GM19351 (cell line): Measurements from ENCODE around the gene PLAC9.

ENCODE experiments used
- ATAC-seq: cut with Tn5 transposase; IDR thresholded peaks from one replicate; pipeline ENCODE4 v1.9.1; 2021; ENCODE audit warnings: mild to moderate bottlenecking, moderate library complexity; ENCODE audit not compliant: unreplicated experiment

The PLAC9 gene

GRCh38 chr10:80159166-80159873 lies 26.8 kb downstream of the PLAC9 start:
- no peak for ATAC-seq

GRCh38 chr10:80160361-80161320 lies 28.1 kb downstream of the PLAC9 start:
- no peak for ATAC-seq

- no peak for ATAC-seq
Measured at GRCh38 chr10:80161321-80162083, 29.0 kb downstream of the PLAC9 start.

- no peak for ATAC-seq
Measured at GRCh38 chr10:80163741-80164341, 31.3 kb downstream of the PLAC9 start.

GRCh38 chr10:80164596-80164995 lies 32.1 kb downstream of the PLAC9 start:
- no peak for ATAC-seq

GRCh38 chr10:80165173-80165572 lies 32.6 kb downstream of the PLAC9 start:
- ATAC-seq, result no peak

- no peak for ATAC-seq
Measured at GRCh38 chr10:80166581-80167470, 34.3 kb downstream of the PLAC9 start.

GRCh38 chr10:80167471-80168161 lies 35.1 kb downstream of the PLAC9 start:
- ATAC-seq, result no peak

- no peak for ATAC-seq
Measured at GRCh38 chr10:80168162-80168511, 35.6 kb downstream of the PLAC9 start.

- ATAC-seq, result no peak
Measured at GRCh38 chr10:80168679-80169380, 36.3 kb downstream of the PLAC9 start.

- ATAC-seq, result no peak
Measured at GRCh38 chr10:80170026-80170425, 37.5 kb downstream of the PLAC9 start.

GRCh38 chr10:80170641-80171040 lies 38.1 kb downstream of the PLAC9 start:
- ATAC-seq, result no peak

GRCh38 chr10:80171248-80171660 lies 38.7 kb downstream of the PLAC9 start:
- ATAC-seq, result no peak

- ATAC-seq, result no peak
Measured at GRCh38 chr10:80172896-80173295, 40.4 kb downstream of the PLAC9 start.

GRCh38 chr10:80173466-80173865 lies 40.9 kb downstream of the PLAC9 start:
- ATAC-seq, result no peak

- no peak for ATAC-seq
Measured at GRCh38 chr10:80174641-80175395, 42.3 kb downstream of the PLAC9 start.

GRCh38 chr10:80176526-80176925 lies 44.0 kb downstream of the PLAC9 start:
- no peak for ATAC-seq
